Brain microvascular endothelial cell (primary cell): Measurements from ENCODE around the gene ZBTB20.

Source experiments
- DNase-seq: peaks from one replicate; pipeline ENCODE4 v3.0.0-alpha.2; 2020
- H3K27ac ChIP-seq: fragments of 250-450 bp; sonication (Bioruptor Pico); 2 replicates; pipeline ENCODE4 v1.5.1; 2020; ENCODE audit warnings: mild to moderate bottlenecking, moderate library complexity
- H3K27me3 ChIP-seq: fragments of 250-450 bp; sonication (Bioruptor Pico); replicated peaks from 2 replicates; pipeline ENCODE4 v1.5.1; 2020; ENCODE audit warnings: mild to moderate bottlenecking
- H3K36me3 ChIP-seq: fragments of 250-450 bp; sonication (Bioruptor Pico); replicated peaks from 2 replicates; pipeline ENCODE4 v1.5.1; 2020; ENCODE audit warnings: mild to moderate bottlenecking
- H3K4me3 ChIP-seq: 2 replicates; pipeline ENCODE4 v1.5.1; 2011; ENCODE audit warnings: low read depth, mild to moderate bottlenecking, control low read depth, low read length, moderate library complexity
- in situ Hi-C: cut with HindIII; loops from 2 replicates; pipeline ENCODE4 v1.10.0; 2017; ENCODE audit warnings: low sequenced_read_pairs, low pct_ligation_motif_present
- TF ChIP-seq, protein P1 (sequence below): IDR thresholded peaks from 2 replicates; pipeline ENCODE4 v1.5.1; 2011; ENCODE audit warnings: low read depth, mild to moderate bottlenecking, moderate library complexity, low read length, control low read depth, inconsistent platforms; ENCODE audit errors: missing control alignments

The ZBTB20 gene

DNA sequence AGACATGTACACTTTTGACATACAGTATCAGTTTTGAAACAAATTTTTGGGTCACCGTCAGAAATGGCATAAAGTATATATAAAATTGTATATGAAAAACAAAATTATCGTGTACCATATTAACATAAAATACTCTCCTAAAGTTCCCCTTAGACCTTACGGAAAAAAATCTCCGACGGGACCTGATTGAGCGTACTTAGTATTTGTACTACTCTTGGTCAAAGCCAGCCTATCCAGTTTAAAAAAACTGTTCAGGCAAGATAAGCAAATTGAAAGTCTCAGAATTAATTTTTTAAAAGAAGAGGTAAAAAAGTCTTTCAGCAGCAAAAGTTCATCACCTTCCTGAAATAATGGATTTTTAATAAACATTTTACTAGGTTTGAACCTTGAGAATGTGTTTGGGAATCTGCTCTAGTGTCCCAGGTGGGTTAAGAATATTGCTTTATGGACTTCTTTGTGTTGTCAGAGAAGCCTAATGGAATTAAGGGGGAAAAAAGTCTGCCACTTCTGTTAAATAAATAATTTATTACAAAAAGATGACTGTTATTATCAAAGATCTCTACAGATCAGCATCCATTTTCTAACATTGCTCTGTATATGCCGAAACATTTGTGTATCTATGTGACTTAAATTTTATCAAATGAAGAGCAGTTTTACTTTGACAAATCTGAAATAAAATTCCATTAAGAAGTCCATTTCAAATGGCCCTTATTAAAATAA, 48.6 kb downstream of the ZBTB20 start:
- Histone ChIP-seq H3K27me3 (no peaks in the 10 kb centered on the region), H3K36me3 (no peaks in the 10 kb centered on the region), H3K4me3 (no peak overlapping the region), H3K27ac (no peak overlapping the region)
- no peak for DNase-seq
- TF ChIP-seq, protein P1, sequence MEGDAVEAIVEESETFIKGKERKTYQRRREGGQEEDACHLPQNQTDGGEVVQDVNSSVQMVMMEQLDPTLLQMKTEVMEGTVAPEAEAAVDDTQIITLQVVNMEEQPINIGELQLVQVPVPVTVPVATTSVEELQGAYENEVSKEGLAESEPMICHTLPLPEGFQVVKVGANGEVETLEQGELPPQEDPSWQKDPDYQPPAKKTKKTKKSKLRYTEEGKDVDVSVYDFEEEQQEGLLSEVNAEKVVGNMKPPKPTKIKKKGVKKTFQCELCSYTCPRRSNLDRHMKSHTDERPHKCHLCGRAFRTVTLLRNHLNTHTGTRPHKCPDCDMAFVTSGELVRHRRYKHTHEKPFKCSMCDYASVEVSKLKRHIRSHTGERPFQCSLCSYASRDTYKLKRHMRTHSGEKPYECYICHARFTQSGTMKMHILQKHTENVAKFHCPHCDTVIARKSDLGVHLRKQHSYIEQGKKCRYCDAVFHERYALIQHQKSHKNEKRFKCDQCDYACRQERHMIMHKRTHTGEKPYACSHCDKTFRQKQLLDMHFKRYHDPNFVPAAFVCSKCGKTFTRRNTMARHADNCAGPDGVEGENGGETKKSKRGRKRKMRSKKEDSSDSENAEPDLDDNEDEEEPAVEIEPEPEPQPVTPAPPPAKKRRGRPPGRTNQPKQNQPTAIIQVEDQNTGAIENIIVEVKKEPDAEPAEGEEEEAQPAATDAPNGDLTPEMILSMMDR, result no peak
- in situ Hi-C loops, result no loop called here

- DNase-seq, result no peak
- H3K36me3 ChIP-seq, result no peaks in the 10 kb centered on the region
- TF ChIP-seq, protein P1, result no peak
- H3K27me3 ChIP-seq, result no peaks in the 10 kb centered on the region
- no peak overlapping the region for H3K27ac ChIP-seq
- no peak overlapping the region for H3K4me3 ChIP-seq
- in situ Hi-C loops, result no loop called here
Observed at GRCh38 chr3:115095236-115095635, 51.9 kb downstream of the ZBTB20 start.

- Histone ChIP-seq H3K27me3 (no peaks in the 10 kb centered on the region), H3K36me3 (no peaks in the 10 kb centered on the region), H3K4me3 (no peak overlapping the region), H3K27ac (no peak overlapping the region)
- TF ChIP-seq, protein P1, result peak; percentile 86
- in situ Hi-C loops, result no loop called here
- DNase-seq, result peak; percentile 63
Observed at GRCh38 chr3:115092220-115092791, 54.8 kb downstream of the ZBTB20 start.

DNA sequence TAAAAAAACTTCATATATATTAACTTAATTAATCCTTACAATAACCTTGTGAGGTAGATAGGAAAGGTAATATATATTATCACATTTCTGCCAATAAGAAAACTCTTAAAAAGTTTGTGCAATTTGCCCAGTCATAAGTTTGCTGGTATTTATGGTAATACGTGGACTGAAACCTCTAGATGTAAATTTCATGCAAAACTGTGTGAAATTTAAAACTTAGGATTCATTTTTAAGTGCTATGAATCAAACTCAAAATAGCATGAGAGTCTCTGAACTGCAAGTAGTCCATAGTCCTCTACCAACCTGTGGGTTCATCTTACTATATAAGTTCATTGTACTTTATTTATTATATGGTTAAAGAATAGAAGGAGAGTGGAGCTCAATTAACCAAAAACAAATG, 56.4 kb downstream of the ZBTB20 start:
- H3K36me3 ChIP-seq, result no peaks in the 10 kb centered on the region
- H3K4me3 ChIP-seq, result no peak overlapping the region
- in situ Hi-C loops, result no loop called here
- no peak for DNase-seq
- TF ChIP-seq, protein P1, result no peak
- H3K27ac ChIP-seq, result no peak overlapping the region
- no peaks in the 10 kb centered on the region for H3K27me3 ChIP-seq

GRCh38 chr3:115089481-115089880, 57.6 kb downstream of the ZBTB20 start:
- TF ChIP-seq, protein P1, result no peak
- DNase-seq, result no peak
- Histone ChIP-seq H3K4me3 (no peak overlapping the region), H3K27me3 (no peaks in the 10 kb centered on the region), H3K36me3 (no peaks in the 10 kb centered on the region), H3K27ac (no peak overlapping the region)
- in situ Hi-C loops, result no loop called here
